Left renal cortex interstitium (tissue), 4 donors: ENCODE measurements around the gene ERF. TPM values are rescaled to one million over a fixed set of nuclear protein-coding genes. Genes with fewer than 3 reads are reported as not detected.

ENCODE experiments used
- DNase-seq, 4 donors: peaks; one replicate each; pipeline ENCODE4 v3.0.0-alpha.2; 2013; ENCODE audit warnings: low read depth in 4 of 4, low spot score in 2 of 4, missing footprints in 1 of 4
- polyA plus RNA-seq, 4 donors: library from polyadenylated mRNA; unstranded; fragments of 120-200 nt; gene quantifications; one replicate each; pipeline ENCODE4 v1.2.1, GENCODE V29; 2013; ENCODE audit not compliant: insufficient read length in 4 of 4

Gene ERF
- polyA plus RNA-seq, 4 donors: 52.0 to 92.6 (median 77.4) TPM

- peak; percentile 89 to 97 (median 94) for DNase-seq
Observed at GRCh38 chr19:42219812-42220750, 34.8 kb downstream of the ERF start, which contains the start of gene ZNF526. Gene ZNF526 (plus strand): TSS chr19:42220312. CDS start chr19:42224404, 4,092 bp downstream.

- DNase-seq: peak; percentile 85 to 91 (median 89)
Observed at GRCh38 chr19:42217520-42218437, 37.1 kb downstream of the ERF start, which contains the start of gene DEDD2. Gene DEDD2 (minus strand): TSS chr19:42217677. CDS start chr19:42217007, 670 bp downstream.

GRCh38 chr19:42216653-42217519, 38.0 kb downstream of the ERF start:
- DNase-seq: peak in 2 of 4 donors; percentile 26 to 32

- no peak for DNase-seq
Observed at GRCh38 chr19:42214810-42215485, 40.0 kb downstream of the ERF start.

DNA sequence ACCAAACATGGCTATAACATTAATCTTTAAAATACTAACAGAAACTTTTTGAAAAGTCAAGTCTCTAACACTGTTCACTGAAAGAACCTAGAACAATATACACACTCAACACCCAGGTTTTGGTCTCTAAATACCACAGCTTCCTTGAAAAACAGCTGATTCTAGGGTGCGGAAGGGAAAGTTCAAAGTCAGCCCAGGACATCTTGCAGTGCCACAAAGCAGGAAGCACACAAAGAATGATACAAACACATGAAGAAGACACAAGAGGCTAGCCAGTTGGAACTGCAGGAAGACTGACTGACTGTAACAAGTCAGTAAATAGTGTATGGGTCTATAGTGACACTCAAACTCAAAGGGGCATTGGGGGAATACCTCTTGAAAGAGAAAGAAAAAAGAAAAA, 42.0 kb downstream of the ERF start:
- DNase-seq: no peak

- no peak for DNase-seq
Observed at GRCh38 chr19:42208612-42209011, 46.3 kb downstream of the ERF start.

GRCh38 chr19:42207767-42208271, 47.1 kb downstream of the ERF start:
- no peak for DNase-seq

DNA sequence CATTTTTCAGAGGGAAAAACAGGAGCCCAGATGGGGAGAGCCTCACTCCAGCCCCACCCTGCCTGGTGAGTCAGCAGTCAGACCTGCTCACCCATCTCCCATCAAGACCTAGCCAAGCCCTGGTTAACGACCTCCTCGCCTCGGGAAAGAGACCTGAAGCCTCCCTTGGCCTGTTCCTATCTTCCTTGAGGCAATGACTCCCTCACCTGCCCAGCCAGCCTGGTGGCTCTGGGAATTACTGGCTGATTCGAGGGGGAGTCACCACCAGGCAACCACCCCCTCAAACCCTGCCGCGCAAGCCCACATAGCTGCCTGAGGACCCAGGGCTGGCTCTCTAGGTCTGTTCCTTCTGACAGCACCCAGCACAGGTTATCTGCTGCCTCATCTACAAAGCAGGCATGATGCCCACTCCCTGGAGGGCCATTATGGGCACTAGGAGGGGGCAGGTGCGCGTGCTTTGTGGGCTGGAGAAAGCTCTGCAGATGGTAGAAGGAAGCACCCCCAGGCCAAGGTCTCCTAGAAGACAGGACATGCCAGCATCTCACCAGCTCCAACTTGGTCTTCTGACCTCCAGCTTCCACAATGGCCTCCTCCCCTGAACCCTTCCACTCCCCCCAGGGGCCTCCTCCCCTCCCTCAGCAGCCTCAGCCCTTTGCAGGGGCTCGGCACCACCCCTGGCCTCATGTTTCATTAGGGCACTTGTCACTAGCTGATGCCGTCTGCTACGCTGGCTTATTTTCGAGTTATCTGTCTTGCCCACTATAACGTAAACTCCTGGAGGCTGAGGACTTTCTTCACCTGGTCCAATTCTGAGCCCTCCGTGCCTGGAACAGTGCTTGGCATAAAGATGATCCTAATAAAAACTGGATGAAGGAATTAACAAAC, 47.8 kb downstream of the ERF start:
- no peak for DNase-seq

- no peak for DNase-seq
Observed at GRCh38 chr19:42204664-42205063, 50.3 kb downstream of the ERF start.

GRCh38 chr19:42203700-42204099, 51.2 kb downstream of the ERF start:
- no peak for DNase-seq

GRCh38 chr19:42202290-42202880, 52.5 kb downstream of the ERF start:
- DNase-seq: no peak

DNA sequence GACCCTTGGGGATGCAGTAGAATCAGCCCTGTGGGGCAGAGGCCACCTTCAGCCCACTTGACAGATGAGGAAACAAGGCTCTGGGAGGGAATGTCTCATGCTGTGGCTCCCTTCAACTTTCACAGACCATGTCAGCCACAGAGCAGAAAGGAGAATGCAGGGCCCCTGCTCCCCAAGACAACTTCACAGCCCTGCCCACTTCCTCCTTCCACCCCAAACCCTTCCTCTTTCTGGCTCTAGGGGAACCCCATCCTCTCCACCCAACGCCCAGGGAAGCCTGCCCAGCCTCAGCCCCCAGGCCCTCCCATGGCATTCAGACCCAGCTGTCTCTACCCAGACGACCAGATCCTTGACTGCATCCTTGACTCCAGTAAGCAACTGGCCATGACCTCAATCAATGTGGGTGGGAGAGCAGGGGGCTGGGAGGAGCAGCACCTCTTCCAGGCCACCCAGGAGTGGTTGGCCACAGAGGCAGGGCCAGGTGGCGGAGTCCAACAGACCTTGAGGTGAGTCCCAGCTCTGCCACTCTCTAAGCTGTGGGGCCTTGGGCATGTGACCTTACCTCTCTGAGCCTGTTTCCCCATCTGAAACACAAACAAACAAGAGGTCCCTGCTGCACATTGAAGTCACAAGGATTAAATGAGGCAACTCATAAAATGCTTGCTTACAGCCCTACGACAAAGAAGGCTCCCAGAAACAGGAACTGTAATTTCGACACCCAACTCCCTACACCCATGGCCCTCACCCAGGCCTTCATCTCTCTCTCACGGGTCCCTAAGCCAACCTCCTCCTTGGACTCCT, 53.2 kb downstream of the ERF start:
- no peak for DNase-seq

GRCh38 chr19:42200116-42200715, 54.7 kb downstream of the ERF start:
- DNase-seq: no peak

GRCh38 chr19:42199440-42200115, 55.4 kb downstream of the ERF start:
- no peak for DNase-seq

DNA sequence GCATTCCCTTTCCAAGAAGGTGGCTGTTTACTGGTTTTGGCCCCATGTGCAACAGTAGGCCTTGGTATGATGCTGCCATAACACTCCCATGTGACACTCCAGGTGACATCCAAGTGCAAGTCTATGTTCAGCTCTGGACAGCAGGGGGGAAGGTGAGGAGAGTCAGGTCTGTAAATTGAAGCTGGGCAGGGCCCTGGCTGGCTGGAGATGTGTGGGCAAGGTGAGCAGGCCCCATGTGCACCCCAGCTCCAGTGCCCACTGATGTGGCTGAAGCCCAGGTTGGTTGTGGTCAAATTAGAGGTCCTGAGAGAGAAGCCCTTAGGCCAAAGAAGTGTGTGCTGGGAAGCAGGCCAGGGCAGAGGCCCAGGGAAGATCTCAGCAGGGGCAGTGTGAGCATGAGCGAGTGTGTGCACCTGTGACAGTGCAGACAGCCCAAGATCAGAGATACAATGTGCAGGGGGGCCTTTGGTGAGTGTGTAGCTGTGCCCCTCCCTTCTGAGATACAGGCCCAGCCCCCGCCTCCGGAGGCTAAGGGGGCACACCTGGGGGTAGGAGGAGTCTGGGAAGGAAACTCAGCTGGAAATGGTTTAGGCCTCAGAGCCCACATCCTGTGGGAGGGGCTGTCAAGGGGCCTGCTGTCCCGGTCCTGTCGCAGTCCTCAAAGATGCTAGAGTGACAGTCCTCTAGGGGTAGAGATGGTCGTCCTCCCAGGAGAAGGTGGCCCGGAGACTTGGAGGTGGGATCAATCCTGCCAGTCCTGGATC, 56.1 kb downstream of the ERF start:
- DNase-seq: no peak
